Omental fat pad (tissue), 4 donors: ENCODE results near the gene MLXIP. TPM values are rescaled to one million over a fixed set of nuclear protein-coding genes. Genes with fewer than 3 reads are reported as not detected.
"Not testable (repeated sequence)": the region's sequence is repeated elsewhere in the genome, so short reads cannot be mapped to it uniquely, and the experiment has no call there.

Experiments used
- ATAC-seq: fragments of 150-250 bp; one replicate; pipeline ENCODE4 v1.9.1; 2016; ENCODE audit warnings: mild to moderate bottlenecking, moderate library complexity; ENCODE audit not compliant: low FRiP score
- DNase-seq: peaks from one replicate; pipeline ENCODE4 v3.0.0-alpha.2; 2019; ENCODE audit warnings: low spot score
- CTCF ChIP-seq, 3 donors: fragments of 450-650 bp; IDR thresholded peaks; one replicate each; pipeline ENCODE4 v1.5.1; 2016 to 2017; ENCODE audit warnings: antibody characterized with exemption in 3 of 3, mild to moderate bottlenecking in 3 of 3, moderate library complexity in 2 of 3
- total RNA-seq, 4 donors: library from RNA; depleted of rRNA; stranded (reverse); fragments of >200 nt; gene quantifications; one replicate each; pipeline ENCODE4 v1.1.0, GENCODE V29; 2016

The MLXIP gene
- total RNA-seq, 4 donors from 2014 or later: 17.4 to 49.6 (median 32.6) TPM

- TF ChIP-seq CTCF (IDR thresholded peaks at IDR 0.05): no peak
- ATAC-seq: no peak
- DNase-seq: no peak
Measured at GRCh38 chr12:122106843-122107242, 28.3 kb downstream of the MLXIP start.

- no peak for TF ChIP-seq CTCF (IDR thresholded peaks at IDR 0.05)
- ATAC-seq: no peak
- no peak for DNase-seq
Measured at GRCh38 chr12:122107261-122107660, 28.7 kb downstream of the MLXIP start.

GRCh38 chr12:122111089-122111641 lies 32.6 kb downstream of the MLXIP start:
- DNase-seq (no peak), ATAC-seq (no peak)
- TF ChIP-seq CTCF (IDR thresholded peaks at IDR 0.05): no peak

- TF ChIP-seq CTCF (IDR thresholded peaks at IDR 0.05): no peak
- no peak for DNase-seq
- ATAC-seq: no peak
Measured at GRCh38 chr12:122116707-122117535, 38.4 kb downstream of the MLXIP start.

- no peak for ATAC-seq
- TF ChIP-seq CTCF (IDR thresholded peaks at IDR 0.05): no peak
- no peak for DNase-seq
Measured at GRCh38 chr12:122117979-122118378, 39.4 kb downstream of the MLXIP start.

GRCh38 chr12:122121341-122121740 lies 42.8 kb downstream of the MLXIP start:
- DNase-seq: not testable (repeated sequence)

GRCh38 chr12:122121745-122122144 lies 43.2 kb downstream of the MLXIP start:
- DNase-seq (no peak), ATAC-seq (peak; percentile 22)
- TF ChIP-seq CTCF (IDR thresholded peaks at IDR 0.05): no peak

More at GRCh38 chr12:122121341-122121740, 42.8 kb downstream of the MLXIP start:
- ATAC-seq: not testable (repeated sequence)
